ENCODE data around the gene SLC2A14. TPM values are rescaled to one million over a fixed set of nuclear protein-coding genes. Genes with fewer than 3 reads are reported as not detected.
"Not testable (repeated sequence)": the region's sequence is repeated elsewhere in the genome, so short reads cannot be mapped to it uniquely, and the experiment has no call there.

Gene SLC2A14
- polyA plus RNA-seq (ENCODE audit: insufficient read length in 12 of 12): 1 to 10 TPM in 1 of 12 donors, under 1 TPM in 6, not detected in 5; 0.19 to 1.1 (median 0.46) TPM
- long read RNA-seq, donor 1: 0 reads
- long read RNA-seq, donor 2: 0 reads
- long read RNA-seq, donor 3: 0 reads
- long read RNA-seq, donor 4: 0 reads
- long read RNA-seq, donor 5: 0 reads
- long read RNA-seq, donor 6: 0 reads
- long read RNA-seq, donor 7: 0 reads
- long read RNA-seq, donor 8: 0 reads
- long read RNA-seq, donor 9: 0 reads
- long read RNA-seq, donor 10: 0 reads
- long read RNA-seq, donor 11: 0 reads

- DNase-seq: no peak
Measured at GRCh38 chr12:7872566-7873319, at the start of gene SLC2A14. Gene SLC2A14 (minus strand): TSS chr12:7872915. CDS start chr12:7869880, 3,035 bp downstream.

DNA sequence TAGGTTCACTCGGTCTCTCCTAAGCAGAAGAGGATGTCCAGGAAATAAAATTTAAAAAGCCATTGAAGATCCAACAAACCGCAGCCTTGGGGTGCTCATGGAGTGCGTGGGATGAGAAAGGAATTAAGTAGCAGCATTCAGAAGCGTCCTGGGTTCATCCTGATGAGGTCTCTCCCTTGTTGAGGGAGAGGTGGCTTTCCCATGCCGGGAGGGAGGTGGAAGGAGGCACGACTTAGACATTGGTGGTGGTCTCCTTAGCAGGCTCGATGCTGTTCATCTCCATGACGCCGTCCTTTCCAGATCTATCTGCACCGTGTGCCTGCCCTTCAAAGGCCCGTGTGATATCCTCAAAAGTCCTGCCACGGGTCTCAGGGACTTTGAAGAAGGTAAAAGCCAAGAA lies 48.5 kb upstream of the SLC2A14 start:
- not testable (repeated sequence) for DNase-seq

DNA sequence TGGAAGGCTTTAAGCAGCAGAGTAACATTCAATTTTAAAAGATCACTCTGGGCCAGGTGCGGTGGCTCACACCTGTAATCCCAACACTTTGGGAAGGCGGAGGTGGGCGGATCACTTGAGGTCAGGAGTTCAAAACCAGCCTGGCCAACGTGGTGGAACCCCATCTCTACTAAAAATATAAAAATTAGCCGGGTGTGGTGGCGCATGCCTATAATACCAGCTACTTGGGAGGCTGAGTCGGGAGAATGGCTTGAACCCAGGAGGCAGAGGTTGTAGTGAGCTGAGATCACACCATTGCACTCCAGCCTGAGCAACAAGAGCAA lies 45.5 kb upstream of the SLC2A14 start:
- not testable (repeated sequence) for DNase-seq

DNA sequence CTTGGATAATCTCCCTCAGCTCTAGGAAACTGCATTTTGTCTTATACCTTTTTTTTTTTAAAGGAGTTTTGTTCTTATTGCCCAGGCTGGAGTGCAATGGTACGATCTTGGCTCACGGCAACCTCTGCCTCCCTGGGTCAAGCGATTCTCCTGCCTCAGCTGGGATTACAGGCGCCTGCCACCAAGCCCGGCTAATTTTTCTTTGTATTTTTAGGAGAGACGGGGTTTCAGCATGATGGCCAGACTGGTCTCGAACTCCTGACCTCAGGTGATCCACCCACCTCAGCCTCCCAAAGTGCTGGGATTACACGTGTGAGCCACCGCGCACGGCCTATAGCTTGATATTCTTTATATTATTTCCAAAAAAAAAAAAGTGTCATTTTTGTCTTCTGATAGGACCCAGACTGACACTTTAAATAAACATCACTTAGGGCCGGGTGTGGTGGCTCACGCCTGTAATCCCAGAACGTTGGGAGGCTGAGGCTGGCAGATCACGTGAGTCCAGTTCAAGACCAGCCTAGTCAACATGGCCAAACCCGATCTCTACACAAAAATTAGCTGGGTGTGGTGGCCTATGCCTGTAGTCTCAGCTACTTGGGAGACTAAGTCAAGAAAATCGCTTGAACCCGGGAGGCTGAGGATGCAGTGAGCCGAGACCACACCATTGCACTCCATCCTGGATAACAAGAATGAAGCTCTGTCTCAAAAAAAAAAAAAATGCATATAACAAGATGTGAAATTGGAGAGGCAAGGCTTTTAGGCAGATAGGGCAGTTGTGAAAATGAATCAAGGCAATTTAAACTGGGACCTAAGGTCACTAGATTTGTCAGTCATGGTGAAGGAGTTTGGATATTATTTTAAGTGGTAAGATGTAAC lies 44.9 kb upstream of the SLC2A14 start:
- DNase-seq: no peak

GRCh38 chr12:7916936-7917335 lies 44.2 kb upstream of the SLC2A14 start:
- no peak for DNase-seq

- DNase-seq: no peak
Measured at GRCh38 chr12:7915661-7916403, 43.1 kb upstream of the SLC2A14 start.

- not testable (repeated sequence) for DNase-seq
Measured at GRCh38 chr12:7910106-7910505, 37.4 kb upstream of the SLC2A14 start.

GRCh38 chr12:7907009-7907408 lies 34.3 kb upstream of the SLC2A14 start:
- no peak for DNase-seq

DNA sequence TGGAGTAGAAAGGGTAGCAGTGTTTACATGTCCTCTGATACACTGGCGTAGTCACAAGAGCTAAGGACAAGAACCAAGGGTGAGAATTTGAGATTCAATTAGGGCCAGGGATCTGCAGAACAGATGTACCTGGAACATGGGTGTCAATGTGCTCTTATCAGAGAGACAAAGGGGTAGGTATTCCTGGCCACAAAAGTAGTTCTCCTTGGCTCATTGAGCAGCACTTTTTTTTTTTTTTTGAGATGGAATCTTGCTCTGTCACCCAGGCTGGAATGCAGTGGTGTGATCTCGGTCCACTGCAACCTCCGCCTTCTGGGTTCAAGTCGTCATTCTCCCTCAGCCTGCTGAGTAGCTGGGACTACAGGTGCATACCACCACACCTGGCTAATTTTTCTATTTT lies 33.6 kb upstream of the SLC2A14 start:
- DNase-seq: not testable (repeated sequence)

DNA sequence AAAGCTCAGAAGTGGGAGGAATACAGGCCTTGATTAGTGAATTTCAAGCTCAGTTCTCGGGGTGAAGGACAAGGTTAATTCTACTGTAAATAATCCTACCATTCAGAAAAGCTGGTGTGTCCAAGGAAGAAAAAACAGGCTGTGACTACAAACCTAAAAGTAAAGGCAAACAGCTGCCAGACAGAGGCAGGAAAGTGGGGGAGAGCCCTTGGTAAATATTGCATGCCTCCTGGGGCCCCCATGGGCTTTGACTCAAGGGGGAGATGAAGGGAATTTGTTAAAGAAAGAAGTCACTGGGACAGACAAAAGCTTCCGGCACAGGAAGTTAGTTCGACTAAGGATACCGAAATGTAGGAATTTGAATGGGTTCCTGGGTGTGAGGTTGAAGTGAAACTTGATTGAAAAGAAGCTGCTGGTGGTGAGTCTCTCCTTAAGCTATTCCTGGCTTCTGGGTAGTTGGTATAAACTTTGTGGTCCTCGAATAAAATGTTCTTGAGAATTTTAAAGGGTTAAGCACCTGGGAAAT lies 32.9 kb upstream of the SLC2A14 start:
- not testable (repeated sequence) for DNase-seq

DNA sequence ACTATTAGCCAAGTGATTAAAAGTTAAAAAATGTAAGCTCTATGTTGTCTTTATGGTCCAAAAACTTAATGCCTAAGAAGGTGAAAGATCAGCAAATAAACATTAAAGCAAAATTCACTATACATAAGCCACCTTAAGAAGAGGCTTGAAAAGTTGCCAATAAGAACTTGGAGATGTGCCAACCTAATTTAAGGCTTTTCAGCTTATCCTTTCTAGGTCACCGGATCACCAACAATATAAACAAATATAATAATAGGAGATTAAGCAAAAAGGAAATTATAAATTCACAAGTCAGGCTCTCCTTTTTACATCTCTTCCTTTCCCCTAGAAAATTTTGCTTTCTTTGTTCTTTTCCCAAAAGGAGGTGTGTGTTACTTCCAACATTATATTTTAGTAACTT lies 32.4 kb upstream of the SLC2A14 start:
- DNase-seq: no peak

GRCh38 chr12:7902416-7902815 lies 29.7 kb upstream of the SLC2A14 start:
- DNase-seq: not testable (repeated sequence)

GRCh38 chr12:7899755-7900154 lies 27.0 kb upstream of the SLC2A14 start:
- no peak for DNase-seq

DNA sequence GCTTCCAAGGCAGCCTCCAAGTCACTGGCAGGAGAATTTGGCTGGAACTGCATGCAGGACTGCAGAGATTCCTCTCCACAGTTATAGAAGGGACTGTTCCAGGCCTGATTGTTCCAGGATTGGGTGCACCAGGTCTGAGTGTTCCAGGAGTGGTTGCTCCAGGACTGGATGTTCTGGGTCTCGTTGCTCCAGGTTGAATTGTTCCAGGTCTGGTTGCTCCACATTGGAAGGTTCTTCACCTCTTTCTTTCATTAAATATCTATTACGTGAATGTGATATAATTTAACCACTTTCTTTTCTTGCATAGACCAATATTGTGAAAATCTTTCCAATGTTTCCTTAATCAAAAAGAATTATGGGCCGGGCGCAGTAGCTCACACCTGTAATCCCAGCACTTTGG lies 24.0 kb upstream of the SLC2A14 start:
- not testable (repeated sequence) for DNase-seq

GRCh38 chr12:7892186-7892980 lies 19.7 kb upstream of the SLC2A14 start:
- DNase-seq: no peak

GRCh38 chr12:7884689-7885088 lies 12.0 kb upstream of the SLC2A14 start:
- no peak for DNase-seq

- DNase-seq: not testable (repeated sequence)
Measured at GRCh38 chr12:7881736-7882120, 9.0 kb upstream of the SLC2A14 start.

GRCh38 chr12:7880952-7881735 lies 8.4 kb upstream of the SLC2A14 start:
- DNase-seq: not testable (repeated sequence)

DNA sequence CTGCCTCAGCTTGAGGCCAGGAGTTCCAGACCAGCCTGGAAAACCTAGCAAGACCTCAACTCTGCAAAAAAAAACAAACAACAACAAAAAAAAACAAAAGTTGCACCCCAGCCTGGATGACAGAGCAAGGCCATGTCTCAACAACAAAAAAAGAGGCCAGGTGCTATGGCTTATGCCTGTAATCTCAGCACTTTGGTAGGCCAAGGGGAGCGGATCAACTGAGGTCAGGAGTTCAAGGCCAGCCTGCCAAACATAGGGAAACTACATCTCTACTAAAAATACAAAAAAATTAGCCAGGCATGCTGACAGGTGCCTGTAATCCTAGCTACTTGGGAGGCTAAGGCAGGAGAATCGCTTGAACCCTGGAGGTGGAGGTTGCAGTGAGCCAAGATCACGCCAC lies 6.5 kb upstream of the SLC2A14 start:
- DNase-seq: no peak

DNA sequence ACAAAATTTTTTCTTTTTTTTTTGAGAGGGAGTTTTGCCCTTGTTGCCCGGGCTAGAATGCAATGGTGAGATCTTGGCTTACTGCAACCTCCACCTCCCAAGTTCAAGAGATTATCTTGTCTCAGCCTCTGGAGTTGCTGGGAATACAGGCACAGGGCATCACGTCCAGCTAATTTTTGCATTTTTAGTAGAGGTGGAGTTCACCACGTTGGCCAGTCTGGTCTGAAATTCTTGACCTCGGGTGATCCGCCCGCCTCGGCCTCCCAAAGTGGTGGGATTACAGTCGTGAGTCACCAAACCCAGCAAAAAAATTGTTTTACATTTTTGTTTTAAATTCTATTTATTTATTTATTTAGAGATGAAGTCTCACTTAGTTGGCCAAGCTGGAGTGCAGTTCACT lies 4.7 kb upstream of the SLC2A14 start:
- no peak for DNase-seq

Measured in muscle of arm (tissue), 14 donors.